ELR (cell line): Measurements from ENCODE around the gene UNC13C.
"Not testable (repeated sequence)": the region's sequence is repeated elsewhere in the genome, so short reads cannot be mapped to it uniquely, and the experiment has no call there.

Experiments used
- DNase-seq: peaks from one replicate; pipeline ENCODE4 v3.0.0-alpha.2; 2015; ENCODE audit warnings: low read depth

Gene UNC13C

GRCh38 chr15:54305138-54305537 is 326.9 kb downstream of the UNC13C start:
- DNase-seq, result no peak

GRCh38 chr15:54307252-54307902 is 329.1 kb downstream of the UNC13C start:
- DNase-seq, result no peak

GRCh38 chr15:54307926-54308325 is 329.7 kb downstream of the UNC13C start:
- DNase-seq, result no peak

- no peak for DNase-seq
Measured at GRCh38 chr15:54312528-54312927, 334.3 kb downstream of the UNC13C start.

GRCh38 chr15:54321426-54321825 is 343.2 kb downstream of the UNC13C start:
- no peak for DNase-seq

GRCh38 chr15:54322341-54322740 is 344.1 kb downstream of the UNC13C start:
- DNase-seq, result no peak

GRCh38 chr15:54345301-54345700 is 367.1 kb downstream of the UNC13C start:
- DNase-seq, result no peak

GRCh38 chr15:54345827-54346226 is 367.6 kb downstream of the UNC13C start:
- no peak for DNase-seq

GRCh38 chr15:54347082-54347827 is 369.0 kb downstream of the UNC13C start:
- DNase-seq, result no peak

GRCh38 chr15:54353726-54354125 is 375.5 kb downstream of the UNC13C start:
- DNase-seq, result no peak

- DNase-seq, result no peak
Measured at GRCh38 chr15:54354341-54354740, 376.1 kb downstream of the UNC13C start.

GRCh38 chr15:54364961-54365360 is 386.7 kb downstream of the UNC13C start:
- no peak for DNase-seq

GRCh38 chr15:54373332-54373731 is 395.1 kb downstream of the UNC13C start:
- no peak for DNase-seq

- DNase-seq, result no peak
Measured at GRCh38 chr15:54374184-54374952, 396.1 kb downstream of the UNC13C start.

- DNase-seq, result no peak
Measured at GRCh38 chr15:54387799-54388198, 409.6 kb downstream of the UNC13C start.

GRCh38 chr15:54388746-54389145 is 410.5 kb downstream of the UNC13C start:
- DNase-seq, result no peak

- DNase-seq, result no peak
Measured at GRCh38 chr15:54410481-54410880, 432.2 kb downstream of the UNC13C start.

- DNase-seq, result no peak
Measured at GRCh38 chr15:54424171-54424570, 445.9 kb downstream of the UNC13C start.

- no peak for DNase-seq
Measured at GRCh38 chr15:54428596-54428995, 450.4 kb downstream of the UNC13C start.

- DNase-seq, result not testable (repeated sequence)
Measured at GRCh38 chr15:54450288-54450687, 472.0 kb downstream of the UNC13C start.

GRCh38 chr15:54456413-54456812 is 478.2 kb downstream of the UNC13C start:
- DNase-seq, result no peak

- DNase-seq, result no peak
Measured at GRCh38 chr15:54462511-54462913, 484.3 kb downstream of the UNC13C start.

- DNase-seq, result no peak
Measured at GRCh38 chr15:54481819-54482218, 503.6 kb downstream of the UNC13C start.
